IMR-90 (cell line): ENCODE measurements around the gene CP. TPM values are rescaled to one million over a fixed set of nuclear protein-coding genes. Genes with fewer than 3 reads are reported as not detected.

Source experiments
- ATAC-seq: fragments of 200-7000 bp; cut with Tn5 transposase; 2 replicates; pipeline ENCODE4 v1.9.1; 2020; ENCODE audit warnings: low read depth, mild to moderate bottlenecking, moderate library complexity
- BruUV-seq: library from RNA; stranded (reverse); fragments of 400-500 nt; replicated peaks from 2 replicates; lab custom pipeline; 2021; lab: Mats Ljungman, UMichigan
- CTCF ChIA-PET: fragments of 300-600 bp; formaldehyde crosslinking; extraction: SDS; loops from one replicate; lab custom pipeline; 2021; ENCODE audit warnings: antibody characterized with exemption; lab: Yijun Ruan, JAX
- POLR2A ChIA-PET: fragments of 300-600 bp; sonication (Branson Sonifier 250); formaldehyde crosslinking; loops from one replicate; lab custom pipeline; 2022; ENCODE audit warnings: antibody characterized with exemption; ENCODE audit not compliant: unreplicated experiment; lab: Charles Lee
- DNase-seq: peaks from one replicate; pipeline ENCODE4 v3.0.0; 2013
- H2AFZ ChIP-seq: replicated peaks from 2 replicates; pipeline ENCODE3; 2013; ENCODE audit warnings: low read length, mild to moderate bottlenecking; ENCODE audit not compliant: poor library complexity
- H2AK5ac ChIP-seq: 2 replicates; pipeline ENCODE4 v1.6.1; 2013; ENCODE audit warnings: low read depth, low read length, inconsistent platforms
- H2AK9ac ChIP-seq: replicated peaks from 2 replicates; pipeline ENCODE3; 2013; ENCODE audit warnings: mild to moderate bottlenecking, low read depth, low read length, moderate library complexity; ENCODE audit not compliant: poor library complexity
- H2BK120ac ChIP-seq: 2 replicates; pipeline ENCODE4 v1.6.1; 2013; ENCODE audit warnings: low read depth, low read length, inconsistent platforms
- H2BK15ac ChIP-seq: 3 replicates; pipeline ENCODE4 v1.6.1; 2013; ENCODE audit warnings: low read depth, low read length, inconsistent platforms
- H2BK20ac ChIP-seq: 2 replicates; pipeline ENCODE4 v1.6.1; 2013; ENCODE audit warnings: low read depth, mild to moderate bottlenecking, inconsistent platforms, low read length, moderate library complexity
- H2BK5ac ChIP-seq: 2 replicates; pipeline ENCODE4 v1.6.1; 2013; ENCODE audit warnings: mild to moderate bottlenecking, low read depth, low read length, inconsistent platforms; ENCODE audit not compliant: poor library complexity, severe bottlenecking
- H3K14ac ChIP-seq: replicated peaks from 2 replicates; pipeline ENCODE4 v1.6.1; 2013; ENCODE audit warnings: low read depth, low read length, inconsistent platforms
- H3K18ac ChIP-seq: 2 replicates; pipeline ENCODE4 v1.6.1; 2013; ENCODE audit warnings: low read depth, low read length, control low read depth
- H3K23ac ChIP-seq: 2 replicates; pipeline ENCODE4 v1.6.1; 2013; ENCODE audit warnings: low read depth, low read length, inconsistent platforms
- H3K27ac ChIP-seq: 2 replicates; pipeline ENCODE4 v1.5.1; 2013; ENCODE audit warnings: mild to moderate bottlenecking, control low read depth, low read length; ENCODE audit not compliant: insufficient read depth
- H3K27me3 ChIP-seq: 2 replicates; pipeline ENCODE4 v1.6.1; 2013; ENCODE audit warnings: low read length; ENCODE audit not compliant: control insufficient read depth, insufficient read depth
- H3K36me3 ChIP-seq: 2 replicates; pipeline ENCODE4 v1.6.1; 2013; ENCODE audit warnings: low read length, mixed read lengths; ENCODE audit not compliant: control insufficient read depth, insufficient read depth
- H3K4ac ChIP-seq: 2 replicates; pipeline ENCODE4 v1.6.1; 2013; ENCODE audit warnings: low read depth, low read length, inconsistent platforms
- H3K4me1 ChIP-seq: 2 replicates; pipeline ENCODE4 v1.6.1; 2013; ENCODE audit warnings: low read length, mixed read lengths; ENCODE audit not compliant: control insufficient read depth, insufficient read depth
- H3K4me2 ChIP-seq: 2 replicates; pipeline ENCODE4 v1.6.1; 2013; ENCODE audit warnings: low read depth, mild to moderate bottlenecking, control low read depth, low read length, moderate library complexity
- H3K4me3 ChIP-seq: 2 replicates; pipeline ENCODE4 v1.5.1; 2013; ENCODE audit warnings: low read depth, mild to moderate bottlenecking, control low read depth, low read length, moderate library complexity; ENCODE audit not compliant: insufficient read depth
- H3K56ac ChIP-seq: 2 replicates; pipeline ENCODE4 v1.6.1; 2013; ENCODE audit warnings: low read length, inconsistent platforms; ENCODE audit not compliant: insufficient read depth; ENCODE audit errors: extremely low read depth
- H3K79me1 ChIP-seq, 2 experiments: 2 replicates each; pipeline ENCODE4 v1.6.1; 2013; ENCODE audit warnings: low read length in 2 of 2, inconsistent platforms in 1 of 2, low read depth in 1 of 2
- H3K9ac ChIP-seq: 2 replicates; pipeline ENCODE4 v1.6.1; 2013; ENCODE audit warnings: low read depth, low read length, control low read depth
- H3K9me1 ChIP-seq: 2 replicates; pipeline ENCODE4 v1.6.1; 2013; ENCODE audit warnings: low read length, inconsistent platforms; ENCODE audit not compliant: insufficient read depth
- H3K9me3 ChIP-seq: 2 replicates; pipeline ENCODE4 v1.6.1; 2013; ENCODE audit warnings: low read length; ENCODE audit not compliant: control insufficient read depth, insufficient read depth
- H4K20me1 ChIP-seq: 2 replicates; pipeline ENCODE4 v1.6.1; 2013; ENCODE audit warnings: low read length, inconsistent platforms; ENCODE audit not compliant: insufficient read depth
- H4K5ac ChIP-seq: 2 replicates; pipeline ENCODE4 v1.6.1; 2013; ENCODE audit warnings: mild to moderate bottlenecking, low read depth, low read length, control low read depth
- H4K8ac ChIP-seq, 2 experiments: 2 replicates each; pipeline ENCODE4 v1.6.1; 2013; ENCODE audit warnings: low read depth in 2 of 2, low read length in 2 of 2, control low read depth in 1 of 2, inconsistent platforms in 1 of 2
- H4K91ac ChIP-seq: 2 replicates; pipeline ENCODE4 v1.6.1; 2013; ENCODE audit warnings: low read depth, low read length, inconsistent platforms; ENCODE audit not compliant: insufficient read depth
- CEBPB ChIP-seq: IDR thresholded peaks from 2 replicates; pipeline ENCODE4 v1.6.1; 2012; ENCODE audit warnings: low read depth, low read length, improper control_type of control experiment
- CHD1 ChIP-seq: IDR thresholded peaks from 2 replicates; pipeline ENCODE4 v1.6.1; 2012; ENCODE audit warnings: low read depth, low read length, improper control_type of control experiment
- CTCF ChIP-seq: conservative IDR thresholded peaks from 2 replicates; pipeline ENCODE4 v1.5.1; 2012; ENCODE audit warnings: mild to moderate bottlenecking, low read depth, low read length, improper control_type of control experiment
- FOS ChIP-seq: fragments of 150-350 bp; IDR thresholded peaks from 2 replicates; pipeline ENCODE4 v1.6.1; 2016; ENCODE audit warnings: low read depth, low read length
- MAZ ChIP-seq: IDR thresholded peaks from 2 replicates; pipeline ENCODE4 v1.6.1; 2012; ENCODE audit warnings: low read depth, mild to moderate bottlenecking, low read length, improper control_type of control experiment, moderate library complexity, borderline replicate concordance
- MXI1 ChIP-seq: IDR thresholded peaks from 2 replicates; pipeline ENCODE4 v1.6.1; 2012; ENCODE audit warnings: low read depth, mild to moderate bottlenecking, low read length, moderate library complexity, borderline replicate concordance
- RAD21 ChIP-seq: IDR thresholded peaks from 2 replicates; pipeline ENCODE4 v1.6.1; 2012; ENCODE audit warnings: low read length, improper control_type of control experiment
- RFX5 ChIP-seq: IDR thresholded peaks from 2 replicates; pipeline ENCODE4 v1.8.0; 2012; ENCODE audit warnings: low read depth, mild to moderate bottlenecking, low read length, moderate library complexity
- SMC3 ChIP-seq: fragments of 150-350 bp; IDR thresholded peaks from 2 replicates; pipeline ENCODE4 v1.6.1; 2016; ENCODE audit warnings: low read depth, mild to moderate bottlenecking, antibody characterized with exemption, low read length, moderate library complexity
- WGBS, 2 experiments: methylation state at CpG; one replicate each; pipeline versions ENCODE4 v1.1.5 to v1.1.7; 2013; ENCODE audit warnings: missing lambda C conversion rate in 2 of 2; ENCODE audit not compliant: insufficient read length in 1 of 2; ENCODE audit errors: extremely low coverage in 2 of 2; 5-methylcytosine and 5-hydroxymethylcytosine counted together
- dilution Hi-C: fragments of 300-500 bp; cut with HindIII; formaldehyde crosslinking; loops from one replicate; pipeline ENCODE4 v1.14.3; 2018; ENCODE audit warnings: low sequenced_read_pairs; ENCODE audit not compliant: unreplicated experiment
- in situ Hi-C: fragments of 300-500 bp; cut with MboI; formaldehyde crosslinking; loops from 3 replicates; pipeline ENCODE4 v1.14.3; 2019; ENCODE audit warnings: low sequenced_read_pairs, inconsistent platforms, mixed read lengths
- intact Hi-C: fragments of 100-400 bp; cut with micrococcal nuclease; formaldehyde crosslinking; loops from 2 replicates; pipeline ENCODE4 v1.10.0; 2022
- polyA plus RNA-seq, 3 experiments: library from polyadenylated mRNA; depleted of rRNA; stranded (reverse); fragments of >200 nt; gene quantifications; 2 replicates each; pipeline ENCODE4 v1.2.3, GENCODE V29; 2012; ENCODE audit warnings: low replicate concordance in 1 of 3
- total RNA-seq: library from RNA; depleted of rRNA; stranded (reverse); fragments of >200 nt; gene quantifications from 2 replicates; pipeline ENCODE4 v1.2.3, GENCODE V29; 2012
- TF ChIP-seq, protein P1 (sequence below): fragments of 150-350 bp; IDR thresholded peaks from 2 replicates; pipeline ENCODE4 v1.6.1; 2016; ENCODE audit warnings: low read depth, mild to moderate bottlenecking, low read length, moderate library complexity, borderline replicate concordance
- TF ChIP-seq, protein P2 (sequence below): fragments of 150-350 bp; IDR thresholded peaks from 2 replicates; pipeline ENCODE4 v1.6.1; 2017; ENCODE audit warnings: mild to moderate bottlenecking, antibody characterized with exemption, low read length, low read depth

CP gene
- total and polyA plus RNA-seq, 2 of the 4 experiments (the other 2 are of a cell fraction): not detected

GRCh38 chr3:149122721-149123578 is 98.7 kb downstream of the CP start:
- WGBS, 2 experiments: no CpG with 5 or more reads among the region's 4 CpGs
- Histone ChIP-seq H3K27me3 (no peaks in the 10 kb centered on the region), H2AFZ (no peak overlapping the region), H4K5ac (no peak overlapping the region), H3K36me3 (no peaks in the 10 kb centered on the region), H2AK5ac (no peak overlapping the region), H4K8ac (no peak overlapping the region), H3K9ac (no peak overlapping the region), H3K9me1 (no peaks in the 10 kb centered on the region), H2BK120ac (no peak overlapping the region), H3K4me2 (no peak overlapping the region), H3K27ac (no peak overlapping the region), H2BK15ac (no peak overlapping the region), H3K9me3 (no peaks in the 10 kb centered on the region), H4K91ac (no peak overlapping the region), H3K4me3 (no peak overlapping the region), H2AK9ac (no peak overlapping the region), H4K20me1 (no peaks in the 10 kb centered on the region), H2BK5ac (peak overlapping the region; percentile 81), H3K79me1 (no peaks in the 10 kb centered on the region), H3K23ac (no peak overlapping the region), H3K18ac (no peak overlapping the region), H3K4me1 (no peaks in the 10 kb centered on the region), H2BK20ac (no peak overlapping the region), H3K14ac (no peak overlapping the region), H3K56ac (no peak overlapping the region), H3K4ac (no peak overlapping the region)
- intact Hi-C loops (no loop called here), in situ Hi-C loops (loop anchor here (25.0 kb wide), 1 partner anchor 589 kb away; no protein-coding TSS in a partner anchor), dilution Hi-C loops (no loop called here)
- no TSS peak for BruUV-seq
- ATAC-seq (peak; percentile 75), DNase-seq (peak; percentile 63)
- TF ChIP-seq, protein P1, sequence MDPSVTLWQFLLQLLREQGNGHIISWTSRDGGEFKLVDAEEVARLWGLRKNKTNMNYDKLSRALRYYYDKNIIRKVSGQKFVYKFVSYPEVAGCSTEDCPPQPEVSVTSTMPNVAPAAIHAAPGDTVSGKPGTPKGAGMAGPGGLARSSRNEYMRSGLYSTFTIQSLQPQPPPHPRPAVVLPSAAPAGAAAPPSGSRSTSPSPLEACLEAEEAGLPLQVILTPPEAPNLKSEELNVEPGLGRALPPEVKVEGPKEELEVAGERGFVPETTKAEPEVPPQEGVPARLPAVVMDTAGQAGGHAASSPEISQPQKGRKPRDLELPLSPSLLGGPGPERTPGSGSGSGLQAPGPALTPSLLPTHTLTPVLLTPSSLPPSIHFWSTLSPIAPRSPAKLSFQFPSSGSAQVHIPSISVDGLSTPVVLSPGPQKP: no peak
- TF ChIP-seq RFX5 (no peak), SMC3 (no peak), FOS (no peak), CEBPB (no peak), MAZ (no peak), MXI1 (no peak), CHD1 (no peak), RAD21 (no peak), CTCF (no peak)
- TF ChIP-seq, protein P2, sequence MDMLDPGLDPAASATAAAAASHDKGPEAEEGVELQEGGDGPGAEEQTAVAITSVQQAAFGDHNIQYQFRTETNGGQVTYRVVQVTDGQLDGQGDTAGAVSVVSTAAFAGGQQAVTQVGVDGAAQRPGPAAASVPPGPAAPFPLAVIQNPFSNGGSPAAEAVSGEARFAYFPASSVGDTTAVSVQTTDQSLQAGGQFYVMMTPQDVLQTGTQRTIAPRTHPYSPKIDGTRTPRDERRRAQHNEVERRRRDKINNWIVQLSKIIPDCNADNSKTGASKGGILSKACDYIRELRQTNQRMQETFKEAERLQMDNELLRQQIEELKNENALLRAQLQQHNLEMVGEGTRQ: no peak
- CTCF ChIA-PET: interaction anchor here (0.6 to 1.2 kb wide), 4 partner anchors 152 to 394 kb away, joined by 3 read pairs; no protein-coding TSS in a partner anchor
- POLR2A ChIA-PET: no interaction called here
